DND-41 (cell line): ENCODE results near the gene S100A1.

Experiments
- EZH2 ChIP-seq: IDR thresholded peaks from 3 replicates; pipeline ENCODE4 v1.6.1; 2012; ENCODE audit warnings: borderline replicate concordance, low read depth, mild to moderate bottlenecking, moderate library complexity, low read length, inconsistent platforms; ENCODE audit not compliant: severe bottlenecking
- TF ChIP-seq, protein P1 (sequence below): IDR thresholded peaks from 2 replicates; pipeline ENCODE4 v1.5.1; 2012; ENCODE audit warnings: borderline replicate concordance, low read length, moderate library complexity, mild to moderate bottlenecking; ENCODE audit not compliant: poor library complexity, severe bottlenecking; ENCODE audit errors: extremely low read depth

DNA sequence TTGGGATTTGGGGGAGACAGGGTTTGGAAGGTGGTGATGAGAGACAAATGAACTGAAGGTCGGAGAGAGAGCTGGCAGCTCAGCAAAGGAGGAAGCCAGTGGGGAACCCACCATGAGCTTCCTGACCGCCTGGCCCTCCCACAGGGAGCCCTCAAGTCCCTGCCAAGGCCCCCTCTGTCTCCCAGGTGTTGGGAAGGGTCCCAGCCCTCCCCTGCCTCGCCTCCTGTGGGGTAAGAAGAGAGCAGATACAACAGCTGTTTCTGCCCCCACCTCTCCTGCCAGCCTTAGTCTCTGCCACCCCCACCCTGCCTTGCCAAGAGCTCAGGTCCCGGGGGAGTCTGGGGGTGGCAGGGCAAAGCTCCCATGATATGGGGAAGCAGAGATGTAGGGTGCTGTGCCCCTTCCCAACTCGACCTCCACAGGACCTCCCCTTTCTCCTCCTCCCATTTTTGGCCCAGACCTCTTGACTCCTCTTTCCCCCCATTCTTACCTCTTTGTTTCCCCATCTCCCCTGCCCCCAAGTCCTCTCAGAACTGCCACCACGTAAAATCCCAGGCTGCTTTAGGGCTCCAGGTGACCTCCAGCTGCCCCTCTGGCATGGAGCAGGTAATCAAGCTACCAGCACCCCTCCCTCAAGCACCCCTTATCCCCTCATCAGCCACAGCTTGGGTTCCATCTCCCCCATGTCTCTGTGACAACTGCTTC is 556 bp downstream of the S100A1 start:
- no peak for TF ChIP-seq EZH2
- TF ChIP-seq, protein P1, sequence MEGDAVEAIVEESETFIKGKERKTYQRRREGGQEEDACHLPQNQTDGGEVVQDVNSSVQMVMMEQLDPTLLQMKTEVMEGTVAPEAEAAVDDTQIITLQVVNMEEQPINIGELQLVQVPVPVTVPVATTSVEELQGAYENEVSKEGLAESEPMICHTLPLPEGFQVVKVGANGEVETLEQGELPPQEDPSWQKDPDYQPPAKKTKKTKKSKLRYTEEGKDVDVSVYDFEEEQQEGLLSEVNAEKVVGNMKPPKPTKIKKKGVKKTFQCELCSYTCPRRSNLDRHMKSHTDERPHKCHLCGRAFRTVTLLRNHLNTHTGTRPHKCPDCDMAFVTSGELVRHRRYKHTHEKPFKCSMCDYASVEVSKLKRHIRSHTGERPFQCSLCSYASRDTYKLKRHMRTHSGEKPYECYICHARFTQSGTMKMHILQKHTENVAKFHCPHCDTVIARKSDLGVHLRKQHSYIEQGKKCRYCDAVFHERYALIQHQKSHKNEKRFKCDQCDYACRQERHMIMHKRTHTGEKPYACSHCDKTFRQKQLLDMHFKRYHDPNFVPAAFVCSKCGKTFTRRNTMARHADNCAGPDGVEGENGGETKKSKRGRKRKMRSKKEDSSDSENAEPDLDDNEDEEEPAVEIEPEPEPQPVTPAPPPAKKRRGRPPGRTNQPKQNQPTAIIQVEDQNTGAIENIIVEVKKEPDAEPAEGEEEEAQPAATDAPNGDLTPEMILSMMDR: no peak
